Liver (tissue), 3 donors: Measurements from ENCODE around the gene FARS2.

Source experiments
- ATF3 ChIP-seq: IDR thresholded peaks from 2 replicates; pipeline ENCODE4 v1.6.1; 2016; ENCODE audit warnings: antibody characterized with exemption
- CTCF ChIP-seq: fragments of 150-350 bp; IDR thresholded peaks from 2 replicates; pipeline ENCODE4 v1.5.1; 2017; ENCODE audit warnings: improper control_type of control experiment, low read depth, low read length; ENCODE audit not compliant: missing input control
- EGR1 ChIP-seq, 2 donors: IDR thresholded peaks; 2 replicates each; pipeline ENCODE4 v1.6.1; 2016 to 2018; ENCODE audit warnings: antibody characterized with exemption in 2 of 2, low read depth in 2 of 2
- FOXA1 ChIP-seq: IDR thresholded peaks from 2 replicates; pipeline ENCODE4 v1.6.1; 2016; ENCODE audit warnings: antibody characterized with exemption
- GABPA ChIP-seq, 2 donors: IDR thresholded peaks in 1 of 2; conservative IDR thresholded peaks in 1 of 2; 2 replicates each; pipeline ENCODE4 v1.6.1; 2016; ENCODE audit warnings: antibody characterized with exemption in 2 of 2, mild to moderate bottlenecking in 1 of 2, moderate library complexity in 1 of 2
- HNF4A ChIP-seq, 2 donors: conservative IDR thresholded peaks; 2 replicates each; pipeline ENCODE4 v1.6.1; 2016; ENCODE audit warnings: antibody characterized with exemption in 2 of 2, mild to moderate bottlenecking in 2 of 2
- HNF4G ChIP-seq: IDR thresholded peaks from 2 replicates; pipeline ENCODE4 v1.6.1; 2016; ENCODE audit warnings: antibody characterized with exemption
- JUND ChIP-seq, 2 donors: IDR thresholded peaks; 2 replicates each; pipeline ENCODE4 v1.6.1; 2016; ENCODE audit warnings: antibody characterized with exemption in 2 of 2
- MAX ChIP-seq: IDR thresholded peaks from 2 replicates; pipeline ENCODE4 v1.6.1; 2016; ENCODE audit warnings: antibody characterized with exemption
- SP1 ChIP-seq: IDR thresholded peaks from 2 replicates; pipeline ENCODE4 v1.6.1; 2018; ENCODE audit warnings: antibody characterized with exemption, mild to moderate bottlenecking
- TAF1 ChIP-seq: conservative IDR thresholded peaks from 2 replicates; pipeline ENCODE4 v1.6.1; 2016; ENCODE audit warnings: antibody characterized with exemption, mild to moderate bottlenecking
- donor health status: healthy.
- donor health status: healthy.

GRCh38 chr6:5481750-5482149 lies 220.4 kb downstream of the FARS2 start:
- no peak for TF ChIP-seq TAF1
- TF ChIP-seq FOXA1, result no peak
- TF ChIP-seq CTCF, result no peak
- TF ChIP-seq JUND (IDR thresholded peaks at IDR 0.05), result no peak
- no peak for TF ChIP-seq EGR1 (IDR thresholded peaks at IDR 0.05; ENCODE audit: low read depth in 2 of 2)
- no peak for TF ChIP-seq MAX
- TF ChIP-seq ATF3, result no peak
- no peak for TF ChIP-seq HNF4G
- TF ChIP-seq HNF4A (conservative IDR thresholded peaks at IDR 0.05), result no peak
- TF ChIP-seq GABPA (IDR thresholded peaks at IDR 0.05 in 1 of 2, conservative IDR thresholded peaks at IDR 0.05 in 1 of 2), result no peak
- no peak for TF ChIP-seq SP1
